IMR-90 (cell line): ENCODE results near the gene GPR107. TPM values are rescaled to one million over a fixed set of nuclear protein-coding genes. Genes with fewer than 3 reads are reported as not detected.
"Not testable (repeated sequence)": the region's sequence is repeated elsewhere in the genome, so short reads cannot be mapped to it uniquely, and the experiment has no call there.

Experiments
- ATAC-seq: fragments of 200-7000 bp; cut with Tn5 transposase; 2 replicates; pipeline ENCODE4 v1.9.1; 2020; ENCODE audit warnings: low read depth, mild to moderate bottlenecking, moderate library complexity
- BruUV-seq: library from RNA; stranded (reverse); fragments of 400-500 nt; replicated peaks from 2 replicates; lab custom pipeline; 2021; lab: Mats Ljungman, UMichigan
- CTCF ChIA-PET: fragments of 300-600 bp; formaldehyde crosslinking; extraction: SDS; loops from one replicate; lab custom pipeline; 2021; ENCODE audit warnings: antibody characterized with exemption; lab: Yijun Ruan, JAX
- POLR2A ChIA-PET: fragments of 300-600 bp; sonication (Branson Sonifier 250); formaldehyde crosslinking; loops from one replicate; lab custom pipeline; 2022; ENCODE audit warnings: antibody characterized with exemption; ENCODE audit not compliant: unreplicated experiment; lab: Charles Lee
- DNase-seq: peaks from one replicate; pipeline ENCODE4 v3.0.0; 2013
- H2AFZ ChIP-seq: replicated peaks from 2 replicates; pipeline ENCODE3; 2013; ENCODE audit warnings: low read length, mild to moderate bottlenecking; ENCODE audit not compliant: poor library complexity
- H2AK5ac ChIP-seq: 2 replicates; pipeline ENCODE4 v1.6.1; 2013; ENCODE audit warnings: low read depth, low read length, inconsistent platforms
- H2AK9ac ChIP-seq: replicated peaks from 2 replicates; pipeline ENCODE3; 2013; ENCODE audit warnings: mild to moderate bottlenecking, low read depth, low read length, moderate library complexity; ENCODE audit not compliant: poor library complexity
- H2BK120ac ChIP-seq: 2 replicates; pipeline ENCODE4 v1.6.1; 2013; ENCODE audit warnings: low read depth, low read length, inconsistent platforms
- H2BK15ac ChIP-seq: 3 replicates; pipeline ENCODE4 v1.6.1; 2013; ENCODE audit warnings: low read depth, low read length, inconsistent platforms
- H2BK20ac ChIP-seq: 2 replicates; pipeline ENCODE4 v1.6.1; 2013; ENCODE audit warnings: low read depth, mild to moderate bottlenecking, inconsistent platforms, low read length, moderate library complexity
- H2BK5ac ChIP-seq: 2 replicates; pipeline ENCODE4 v1.6.1; 2013; ENCODE audit warnings: mild to moderate bottlenecking, low read depth, low read length, inconsistent platforms; ENCODE audit not compliant: poor library complexity, severe bottlenecking
- H3K14ac ChIP-seq: replicated peaks from 2 replicates; pipeline ENCODE4 v1.6.1; 2013; ENCODE audit warnings: low read depth, low read length, inconsistent platforms
- H3K18ac ChIP-seq: 2 replicates; pipeline ENCODE4 v1.6.1; 2013; ENCODE audit warnings: low read depth, low read length, control low read depth
- H3K23ac ChIP-seq: 2 replicates; pipeline ENCODE4 v1.6.1; 2013; ENCODE audit warnings: low read depth, low read length, inconsistent platforms
- H3K27ac ChIP-seq: 2 replicates; pipeline ENCODE4 v1.5.1; 2013; ENCODE audit warnings: mild to moderate bottlenecking, control low read depth, low read length; ENCODE audit not compliant: insufficient read depth
- H3K27me3 ChIP-seq: 2 replicates; pipeline ENCODE4 v1.6.1; 2013; ENCODE audit warnings: low read length; ENCODE audit not compliant: control insufficient read depth, insufficient read depth
- H3K36me3 ChIP-seq: 2 replicates; pipeline ENCODE4 v1.6.1; 2013; ENCODE audit warnings: low read length, mixed read lengths; ENCODE audit not compliant: control insufficient read depth, insufficient read depth
- H3K4ac ChIP-seq: 2 replicates; pipeline ENCODE4 v1.6.1; 2013; ENCODE audit warnings: low read depth, low read length, inconsistent platforms
- H3K4me1 ChIP-seq: 2 replicates; pipeline ENCODE4 v1.6.1; 2013; ENCODE audit warnings: low read length, mixed read lengths; ENCODE audit not compliant: control insufficient read depth, insufficient read depth
- H3K4me2 ChIP-seq: 2 replicates; pipeline ENCODE4 v1.6.1; 2013; ENCODE audit warnings: low read depth, mild to moderate bottlenecking, control low read depth, low read length, moderate library complexity
- H3K4me3 ChIP-seq: 2 replicates; pipeline ENCODE4 v1.5.1; 2013; ENCODE audit warnings: low read depth, mild to moderate bottlenecking, control low read depth, low read length, moderate library complexity; ENCODE audit not compliant: insufficient read depth
- H3K56ac ChIP-seq: 2 replicates; pipeline ENCODE4 v1.6.1; 2013; ENCODE audit warnings: low read length, inconsistent platforms; ENCODE audit not compliant: insufficient read depth; ENCODE audit errors: extremely low read depth
- H3K79me1 ChIP-seq, 2 experiments: 2 replicates each; pipeline ENCODE4 v1.6.1; 2013; ENCODE audit warnings: low read length in 2 of 2, inconsistent platforms in 1 of 2, low read depth in 1 of 2
- H3K9ac ChIP-seq: 2 replicates; pipeline ENCODE4 v1.6.1; 2013; ENCODE audit warnings: low read depth, low read length, control low read depth
- H3K9me1 ChIP-seq: 2 replicates; pipeline ENCODE4 v1.6.1; 2013; ENCODE audit warnings: low read length, inconsistent platforms; ENCODE audit not compliant: insufficient read depth
- H3K9me3 ChIP-seq: 2 replicates; pipeline ENCODE4 v1.6.1; 2013; ENCODE audit warnings: low read length; ENCODE audit not compliant: control insufficient read depth, insufficient read depth
- H4K20me1 ChIP-seq: 2 replicates; pipeline ENCODE4 v1.6.1; 2013; ENCODE audit warnings: low read length, inconsistent platforms; ENCODE audit not compliant: insufficient read depth
- H4K5ac ChIP-seq: 2 replicates; pipeline ENCODE4 v1.6.1; 2013; ENCODE audit warnings: mild to moderate bottlenecking, low read depth, low read length, control low read depth
- H4K8ac ChIP-seq, 2 experiments: 2 replicates each; pipeline ENCODE4 v1.6.1; 2013; ENCODE audit warnings: low read depth in 2 of 2, low read length in 2 of 2, control low read depth in 1 of 2, inconsistent platforms in 1 of 2
- H4K91ac ChIP-seq: 2 replicates; pipeline ENCODE4 v1.6.1; 2013; ENCODE audit warnings: low read depth, low read length, inconsistent platforms; ENCODE audit not compliant: insufficient read depth
- CEBPB ChIP-seq: IDR thresholded peaks from 2 replicates; pipeline ENCODE4 v1.6.1; 2012; ENCODE audit warnings: low read depth, low read length, improper control_type of control experiment
- CHD1 ChIP-seq: IDR thresholded peaks from 2 replicates; pipeline ENCODE4 v1.6.1; 2012; ENCODE audit warnings: low read depth, low read length, improper control_type of control experiment
- ELK1 ChIP-seq: fragments of 150-350 bp; IDR thresholded peaks from 2 replicates; pipeline ENCODE4 v1.6.1; 2016; ENCODE audit warnings: low read depth, mild to moderate bottlenecking, low read length, moderate library complexity, borderline replicate concordance
- FOS ChIP-seq: fragments of 150-350 bp; IDR thresholded peaks from 2 replicates; pipeline ENCODE4 v1.6.1; 2016; ENCODE audit warnings: low read depth, low read length
- MAZ ChIP-seq: IDR thresholded peaks from 2 replicates; pipeline ENCODE4 v1.6.1; 2012; ENCODE audit warnings: low read depth, mild to moderate bottlenecking, low read length, improper control_type of control experiment, moderate library complexity, borderline replicate concordance
- NFE2L2 ChIP-seq: fragments of 150-350 bp; IDR thresholded peaks from 2 replicates; pipeline ENCODE4 v1.6.1; 2016; ENCODE audit warnings: low read depth, mild to moderate bottlenecking, low read length
- POLR2A ChIP-seq: IDR thresholded peaks from 2 replicates; pipeline ENCODE4 v1.6.1; 2012; ENCODE audit warnings: mild to moderate bottlenecking, low read depth, low read length
- RAD21 ChIP-seq: IDR thresholded peaks from 2 replicates; pipeline ENCODE4 v1.6.1; 2012; ENCODE audit warnings: low read length, improper control_type of control experiment
- RFX5 ChIP-seq: IDR thresholded peaks from 2 replicates; pipeline ENCODE4 v1.8.0; 2012; ENCODE audit warnings: low read depth, mild to moderate bottlenecking, low read length, moderate library complexity
- SMC3 ChIP-seq: fragments of 150-350 bp; IDR thresholded peaks from 2 replicates; pipeline ENCODE4 v1.6.1; 2016; ENCODE audit warnings: low read depth, mild to moderate bottlenecking, antibody characterized with exemption, low read length, moderate library complexity
- WGBS, 2 experiments: methylation state at CpG; one replicate each; pipeline versions ENCODE4 v1.1.5 to v1.1.7; 2013; ENCODE audit warnings: missing lambda C conversion rate in 2 of 2; ENCODE audit not compliant: insufficient read length in 1 of 2; ENCODE audit errors: extremely low coverage in 2 of 2; 5-methylcytosine and 5-hydroxymethylcytosine counted together
- dilution Hi-C: fragments of 300-500 bp; cut with HindIII; formaldehyde crosslinking; loops from one replicate; pipeline ENCODE4 v1.14.3; 2018; ENCODE audit warnings: low sequenced_read_pairs; ENCODE audit not compliant: unreplicated experiment
- in situ Hi-C: fragments of 300-500 bp; cut with MboI; formaldehyde crosslinking; loops from 3 replicates; pipeline ENCODE4 v1.14.3; 2019; ENCODE audit warnings: low sequenced_read_pairs, inconsistent platforms, mixed read lengths
- intact Hi-C: fragments of 100-400 bp; cut with micrococcal nuclease; formaldehyde crosslinking; loops from 2 replicates; pipeline ENCODE4 v1.10.0; 2022
- polyA plus RNA-seq, 3 experiments: library from polyadenylated mRNA; depleted of rRNA; stranded (reverse); fragments of >200 nt; gene quantifications; 2 replicates each; pipeline ENCODE4 v1.2.3, GENCODE V29; 2012; ENCODE audit warnings: low replicate concordance in 1 of 3
- total RNA-seq: library from RNA; depleted of rRNA; stranded (reverse); fragments of >200 nt; gene quantifications from 2 replicates; pipeline ENCODE4 v1.2.3, GENCODE V29; 2012

The GPR107 gene
- total and polyA plus RNA-seq, 2 of the 4 experiments (the other 2 are of a cell fraction) = 16.7 to 21.6 TPM

- ChIA-PET CTCF (no interaction called here), POLR2A (no interaction called here)
- TF ChIP-seq FOS (no peak), RAD21 (no peak), ELK1 (no peak), SMC3 (no peak), CHD1 (no peak), CEBPB (no peak), POLR2A (no peak), MAZ (no peak), RFX5 (no peak), NFE2L2 (no peak)
- Histone ChIP-seq H2AK5ac (no peak overlapping the region), H3K4me2 (no peak overlapping the region), H4K8ac (no peak overlapping the region), H2BK5ac (no peak overlapping the region), H3K9ac (no peak overlapping the region), H3K23ac (no peak overlapping the region), H4K5ac (no peak overlapping the region), H4K20me1 (peaks cover 5% of the 10 kb centered on the region; the same call in 1 of the 2 replicates), H3K4me3 (no peak overlapping the region), H3K9me3 (peaks cover 8% of the 10 kb centered on the region), H2AFZ (no peak overlapping the region), H2BK20ac (no peak overlapping the region), H3K56ac (no peak overlapping the region), H3K4ac (no peak overlapping the region), H2BK120ac (no peak overlapping the region), H3K18ac (no peak overlapping the region), H3K14ac (no peak overlapping the region), H3K9me1 (no peaks in the 10 kb centered on the region; the same call in 1 of the 2 replicates), H2AK9ac (no peak overlapping the region), H3K4me1 (no peaks in the 10 kb centered on the region), H3K36me3 (no peaks in the 10 kb centered on the region), H3K27me3 (no peaks in the 10 kb centered on the region; the same call in 1 of the 2 replicates), H3K27ac (no peak overlapping the region), H2BK15ac (no peak overlapping the region), H3K79me1 (peaks cover 8 to 13% of the 10 kb centered on the region in 2 experiments; a peak in 3 of 4 replicates), H4K91ac (no peak overlapping the region)
- DNase-seq (no peak), ATAC-seq (no peak)
- BruUV-seq = no TSS peak
- dilution Hi-C loops (no loop called here), intact Hi-C loops (no loop called here), in situ Hi-C loops (no loop called here)
- whole genome bisulfite sequencing, 2 experiments = 88% methylated on average over 2 of the region's 5 CpGs; no CpG with 5 or more reads in 1 of the 2 experiments
Measured at GRCh38 chr9:130008538-130008937, 45.2 kb upstream of the GPR107 start.

- H2AFZ ChIP-seq, H3K4me1 ChIP-seq, dilution Hi-C loops, H3K27me3 ChIP-seq, H3K4me2 ChIP-seq, H2BK5ac ChIP-seq, intact Hi-C loops, CTCF ChIA-PET, H4K20me1 ChIP-seq, H2AK5ac ChIP-seq, H3K9me1 ChIP-seq, H3K9me3 ChIP-seq, BruUV-seq, H3K14ac ChIP-seq, H2BK20ac ChIP-seq, H2BK120ac ChIP-seq, H3K9ac ChIP-seq, H3K23ac ChIP-seq, H4K5ac ChIP-seq, H4K91ac ChIP-seq, in situ Hi-C loops, DNase-seq, ATAC-seq, H3K56ac ChIP-seq, H2AK9ac ChIP-seq, H3K4ac ChIP-seq, H4K8ac ChIP-seq, H2BK15ac ChIP-seq, H3K27ac ChIP-seq, H3K18ac ChIP-seq, H3K36me3 ChIP-seq, POLR2A ChIA-PET, H3K4me3 ChIP-seq: not testable (repeated sequence)
- no CpG with 5 or more reads among the region's 10 CpGs for WGBS, 2 experiments
- peaks cover 8 to 15% of the 10 kb centered on the region in 2 experiments; a peak in 3 of 4 replicates for H3K79me1 ChIP-seq
Measured at GRCh38 chr9:130009546-130009945, 44.2 kb upstream of the GPR107 start.
